T-helper 2 cell (primary cell): ENCODE results near the gene IFITM10.

ENCODE experiments used
- DNase-seq, 5 experiments: peaks; one replicate each; pipeline versions ENCODE4 v3.0.0 to v3.0.0-alpha.2; 2012 to 2022

IFITM10 gene

DNA sequence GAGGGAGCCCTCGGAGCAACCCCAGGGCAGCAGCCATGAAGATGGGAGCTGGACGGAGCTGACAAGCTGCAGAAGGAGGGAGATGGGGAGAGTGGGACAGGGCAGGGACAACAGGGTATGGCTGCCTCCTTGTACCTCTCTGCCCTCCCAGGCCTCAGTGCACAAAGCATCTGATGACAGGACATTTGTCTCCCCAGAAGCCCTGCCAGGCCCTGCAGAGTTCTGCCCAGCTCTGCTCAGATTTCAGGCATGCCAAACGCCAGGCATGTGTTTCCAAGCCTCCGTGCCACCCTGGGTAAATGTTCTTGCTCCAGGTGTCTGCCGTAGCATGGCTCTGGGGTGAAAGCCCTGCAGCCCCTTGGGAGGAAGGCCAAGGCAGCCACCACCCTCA, 1.1 kb upstream of the IFITM10 start:
- DNase-seq: no peak

DNA sequence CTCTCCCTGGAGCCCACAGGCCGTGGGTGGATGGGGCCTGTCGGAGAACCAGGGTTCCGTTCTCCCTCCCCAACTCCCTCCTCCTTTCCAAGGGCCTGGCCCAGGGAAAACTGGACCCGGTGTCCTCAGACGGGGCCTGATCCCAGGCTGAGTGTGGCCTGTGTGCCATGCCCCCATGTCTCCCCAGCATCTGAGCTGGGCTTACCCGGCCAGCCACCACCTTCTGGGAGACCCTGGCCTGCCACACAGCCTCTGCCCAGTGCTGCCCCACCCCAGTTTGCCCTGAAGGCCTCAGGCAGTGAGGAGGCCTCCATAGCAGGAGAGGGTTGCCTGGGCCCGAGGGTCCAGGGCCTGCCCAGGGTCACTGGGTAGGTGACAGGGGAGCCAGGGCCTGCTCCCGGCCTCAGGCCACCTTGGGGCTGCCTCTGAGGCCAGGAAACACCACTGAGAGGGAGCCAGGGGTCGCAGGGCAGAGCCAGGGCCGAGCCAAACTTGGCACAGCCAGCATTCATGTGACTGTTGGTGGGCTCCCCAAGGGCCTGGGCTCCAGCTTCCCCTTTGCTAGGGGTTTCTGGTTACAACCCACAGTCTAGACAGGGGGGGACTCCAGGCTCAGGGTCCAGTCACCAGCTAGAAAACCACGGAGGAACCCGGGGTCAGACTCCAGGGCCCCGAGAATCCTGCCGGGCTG, 590 bp upstream of the IFITM10 start:
- no peak for DNase-seq

DNA sequence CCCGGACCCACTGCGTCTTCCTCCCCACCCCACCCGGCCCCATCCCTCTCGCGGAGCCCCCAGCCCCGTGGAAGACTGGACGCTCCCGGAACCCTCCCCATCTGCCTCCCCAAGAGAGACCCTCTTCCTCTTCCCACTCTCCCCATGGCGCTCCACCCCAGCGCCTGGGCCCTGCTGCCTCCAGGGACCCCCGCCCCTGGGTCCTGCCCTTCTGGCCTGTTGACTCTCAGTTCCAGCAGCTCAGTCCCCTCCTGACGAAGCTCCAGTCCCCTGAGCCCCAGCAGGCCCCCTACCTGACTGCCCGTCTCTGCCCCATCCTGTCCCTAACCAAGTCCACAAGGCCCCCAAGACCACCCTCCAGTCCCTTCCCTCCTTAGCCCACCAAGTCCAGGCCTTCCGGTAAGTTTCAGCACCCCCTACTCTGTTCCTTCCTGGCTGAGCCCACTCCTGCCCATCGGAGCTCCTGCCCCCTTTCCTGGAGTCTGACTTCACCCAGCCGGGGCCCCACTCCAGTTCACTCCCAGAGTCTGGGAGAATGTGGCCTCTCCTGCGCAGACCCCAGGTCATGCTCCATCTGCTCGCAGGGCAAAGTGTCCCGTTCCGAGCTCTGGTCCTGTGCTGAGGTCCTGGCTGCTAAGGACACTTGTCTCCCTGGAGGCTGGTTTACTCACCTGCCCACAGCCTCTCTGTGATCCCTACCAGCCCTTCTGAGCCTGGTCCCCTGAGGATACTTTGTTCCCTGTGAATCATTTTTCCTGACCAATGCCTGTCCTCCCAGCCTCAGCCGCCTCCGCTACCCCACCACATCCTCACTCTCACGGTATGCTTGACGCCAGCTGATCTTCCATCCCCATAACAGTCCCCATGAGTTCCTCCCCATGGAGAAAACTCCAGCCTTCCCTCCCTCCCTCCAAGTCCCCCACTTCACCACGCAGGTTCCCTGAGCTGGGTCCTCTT, 722 bp downstream of the IFITM10 start:
- DNase-seq: no peak

DNA sequence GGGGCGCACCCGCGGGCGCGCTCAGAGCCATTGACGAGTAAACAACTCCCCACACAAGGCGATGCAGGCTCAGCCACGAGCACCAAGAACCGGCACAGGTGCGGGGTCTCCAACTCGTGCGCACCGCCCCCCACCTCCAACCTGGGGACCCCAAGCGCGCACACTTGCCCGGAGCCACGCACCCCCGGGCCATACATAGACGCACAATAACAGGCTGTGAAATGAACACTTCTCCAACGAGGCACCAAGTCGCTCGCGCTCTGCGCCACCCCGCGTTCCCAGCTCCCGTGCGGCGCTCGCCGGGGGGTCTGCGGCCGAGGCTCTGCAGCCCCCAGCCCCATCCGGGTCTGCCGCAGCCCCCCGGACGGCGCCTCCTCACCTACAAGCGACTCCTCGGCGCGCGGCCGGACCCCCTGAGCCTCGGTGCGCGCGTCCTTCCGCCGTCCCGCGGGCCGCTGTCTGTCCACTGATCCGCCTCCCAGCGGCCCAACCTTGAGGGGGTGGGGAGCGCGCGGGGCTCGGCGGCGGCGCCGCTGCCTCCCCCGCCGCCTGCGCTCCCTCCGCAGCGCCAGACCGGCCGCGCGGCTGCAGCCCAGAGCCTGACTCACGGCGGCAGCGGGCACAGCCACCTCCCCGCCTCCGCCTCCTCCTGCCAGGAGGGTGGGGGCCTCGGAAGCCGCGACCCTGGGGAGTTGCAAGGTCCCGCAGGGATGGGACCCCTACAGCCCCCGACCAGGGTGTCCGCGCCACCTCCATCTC, 1.6 kb downstream of the IFITM10 start:
- DNase-seq: no peak

DNA sequence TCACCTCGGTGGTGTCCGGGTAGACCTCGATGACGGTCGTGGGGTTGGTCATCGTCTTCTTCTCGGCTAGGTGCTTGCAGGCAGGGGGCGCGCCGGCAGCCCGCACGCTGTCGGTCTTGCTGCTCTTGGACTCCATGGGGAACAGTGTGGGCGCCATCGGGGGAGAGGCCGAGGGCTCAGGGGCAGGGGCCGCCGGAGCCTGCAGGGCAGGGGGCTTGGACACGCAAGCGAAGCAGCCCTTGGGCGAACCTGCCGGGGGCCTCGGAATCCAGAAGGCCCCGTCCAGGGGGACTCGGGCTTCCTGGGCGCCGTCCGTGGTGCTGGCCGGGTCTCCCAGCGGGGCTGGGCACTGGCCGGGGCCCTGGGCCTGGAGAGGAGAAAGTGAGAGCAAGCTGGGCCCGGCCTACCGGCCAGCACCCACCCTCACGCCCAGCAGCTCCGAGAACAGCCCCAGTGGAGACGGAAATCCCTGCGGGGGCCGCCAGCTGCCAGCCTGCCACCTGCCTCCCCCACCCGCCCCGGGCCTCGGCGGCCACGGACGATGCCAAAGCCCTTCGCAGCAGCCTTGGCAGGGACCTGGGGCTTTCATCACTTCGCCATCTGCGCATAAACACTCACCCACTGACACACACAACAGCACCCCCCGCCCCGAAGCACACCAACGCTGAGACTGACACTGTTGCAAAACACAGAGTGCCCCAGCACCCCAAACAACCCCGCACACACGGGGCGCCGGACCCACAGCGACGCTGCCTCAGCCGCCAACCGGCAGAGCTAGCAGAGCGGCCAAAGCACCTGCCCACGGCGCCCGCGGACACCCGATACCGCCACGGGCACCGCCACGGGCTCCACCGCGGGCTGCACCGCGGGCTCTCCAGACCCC, 2.4 kb downstream of the IFITM10 start:
- no peak for DNase-seq

DNA sequence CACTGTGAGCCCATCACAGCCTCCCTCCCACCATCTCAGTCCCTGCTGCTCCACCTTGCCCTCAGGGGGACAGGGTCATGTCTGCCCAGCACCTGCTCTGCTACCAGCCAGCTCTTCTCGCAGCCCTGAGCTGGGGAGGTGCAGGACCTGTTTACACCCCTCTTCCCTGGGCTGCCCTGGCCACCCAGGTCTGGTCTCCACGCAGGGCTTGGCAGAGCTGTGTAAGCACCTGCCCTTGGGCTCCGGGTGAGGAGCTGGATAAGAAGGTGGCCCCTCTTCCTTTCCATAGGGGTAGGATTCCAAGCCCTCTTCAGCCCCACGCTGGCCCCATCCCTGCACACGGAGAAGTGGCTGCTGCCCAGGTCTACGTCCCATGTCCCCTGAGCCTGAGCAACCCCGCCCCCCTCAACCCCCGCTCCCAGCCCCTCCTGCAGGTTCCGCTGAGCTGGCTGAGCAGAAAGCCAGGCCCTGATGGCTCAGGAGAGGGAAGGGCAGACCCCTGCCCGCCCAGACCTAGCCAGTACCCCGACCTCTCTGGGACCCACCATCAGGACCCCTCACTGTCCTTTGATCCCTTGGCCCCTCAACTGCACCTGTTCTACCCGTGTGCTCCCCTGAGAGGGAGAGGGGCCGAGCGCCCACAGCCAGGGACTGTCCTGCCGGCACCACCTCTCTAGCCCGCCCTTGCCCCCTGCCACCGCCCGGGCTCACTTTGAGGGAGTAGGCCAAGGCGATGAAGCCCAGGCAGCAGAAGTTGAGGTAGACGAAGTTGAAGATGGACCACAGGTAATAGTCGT, 3.2 kb downstream of the IFITM10 start:
- DNase-seq: no peak

DNA sequence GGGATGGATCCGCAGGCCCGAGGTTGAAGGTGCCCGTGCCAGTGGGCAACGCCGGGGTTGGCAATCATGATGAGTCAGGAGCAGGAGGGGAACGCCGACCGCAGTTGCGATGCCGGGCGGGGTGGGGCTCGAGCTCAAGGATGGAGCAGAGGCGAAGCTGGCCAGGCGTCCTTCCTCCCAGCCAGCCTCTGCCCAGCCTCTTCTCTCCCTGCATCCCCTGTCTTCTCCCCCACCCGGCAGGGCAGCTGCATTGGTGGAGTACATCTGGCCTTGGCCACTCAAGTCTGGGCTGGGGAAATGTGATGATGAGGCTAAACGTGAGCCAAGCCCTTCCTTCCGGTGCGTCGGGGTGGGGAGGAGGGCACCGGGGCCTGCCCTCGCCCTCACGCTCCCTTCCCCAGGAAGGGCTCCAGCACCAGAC, 3.9 kb downstream of the IFITM10 start:
- no peak for DNase-seq

DNA sequence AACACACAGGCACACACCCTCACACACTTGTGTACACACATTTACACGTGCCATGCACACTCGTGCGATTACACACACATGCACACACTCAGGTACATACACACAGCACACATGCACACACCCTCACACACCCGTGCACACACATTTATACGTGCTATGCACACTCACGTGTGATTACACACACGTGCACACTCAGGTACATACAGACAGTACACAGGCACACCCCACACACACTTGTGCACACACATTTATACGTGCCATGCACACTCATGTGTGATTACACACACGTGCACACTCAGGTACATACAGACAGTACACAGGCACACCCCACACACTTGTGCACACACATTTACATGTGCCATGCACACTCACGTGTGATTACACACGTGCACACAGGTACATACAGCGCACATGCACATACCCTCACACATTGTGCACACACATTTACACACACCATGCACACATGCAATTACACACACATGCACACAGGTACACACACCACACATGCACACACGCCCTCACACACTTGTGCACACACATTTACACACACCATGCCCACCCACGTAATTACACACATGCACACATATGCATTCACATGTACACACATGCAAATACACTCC, 4.6 kb downstream of the IFITM10 start:
- DNase-seq: no peak

DNA sequence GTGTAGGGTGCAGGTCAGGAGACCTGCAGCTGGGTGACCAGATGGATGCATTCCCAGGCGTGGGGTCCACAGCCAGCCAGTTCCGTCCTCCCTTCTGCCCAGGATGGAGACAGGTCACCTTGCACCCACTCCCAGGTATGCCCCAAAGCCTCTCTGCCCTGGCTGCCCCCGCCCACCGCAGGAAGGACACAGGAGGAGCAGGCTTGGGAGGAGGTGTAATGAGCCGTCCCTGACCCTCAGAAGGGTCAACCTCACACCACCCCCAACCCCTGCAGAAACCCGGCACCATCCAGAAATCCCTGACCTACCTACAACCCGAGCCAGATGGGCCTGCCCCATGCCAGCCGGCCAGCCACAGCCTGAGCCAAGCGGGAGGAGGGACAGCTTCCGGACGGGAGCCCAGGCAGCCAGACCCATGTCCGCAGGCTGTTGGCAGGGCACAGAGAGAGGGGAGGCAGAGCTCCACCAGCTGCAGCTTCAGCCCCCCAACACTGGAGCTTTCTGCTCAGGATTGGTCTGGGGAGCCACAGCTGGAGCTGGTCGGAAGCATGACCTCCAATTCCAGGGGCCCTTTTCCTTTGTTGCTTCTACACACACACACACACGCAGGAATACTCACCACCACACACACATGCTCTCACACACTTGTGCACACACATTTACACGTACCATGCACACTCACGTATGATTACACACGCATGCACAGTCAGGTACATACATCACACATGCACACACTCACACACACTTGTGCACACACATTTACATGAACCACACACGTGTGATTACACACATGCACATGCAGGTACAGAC, 5.3 kb downstream of the IFITM10 start:
- DNase-seq: no peak

DNA sequence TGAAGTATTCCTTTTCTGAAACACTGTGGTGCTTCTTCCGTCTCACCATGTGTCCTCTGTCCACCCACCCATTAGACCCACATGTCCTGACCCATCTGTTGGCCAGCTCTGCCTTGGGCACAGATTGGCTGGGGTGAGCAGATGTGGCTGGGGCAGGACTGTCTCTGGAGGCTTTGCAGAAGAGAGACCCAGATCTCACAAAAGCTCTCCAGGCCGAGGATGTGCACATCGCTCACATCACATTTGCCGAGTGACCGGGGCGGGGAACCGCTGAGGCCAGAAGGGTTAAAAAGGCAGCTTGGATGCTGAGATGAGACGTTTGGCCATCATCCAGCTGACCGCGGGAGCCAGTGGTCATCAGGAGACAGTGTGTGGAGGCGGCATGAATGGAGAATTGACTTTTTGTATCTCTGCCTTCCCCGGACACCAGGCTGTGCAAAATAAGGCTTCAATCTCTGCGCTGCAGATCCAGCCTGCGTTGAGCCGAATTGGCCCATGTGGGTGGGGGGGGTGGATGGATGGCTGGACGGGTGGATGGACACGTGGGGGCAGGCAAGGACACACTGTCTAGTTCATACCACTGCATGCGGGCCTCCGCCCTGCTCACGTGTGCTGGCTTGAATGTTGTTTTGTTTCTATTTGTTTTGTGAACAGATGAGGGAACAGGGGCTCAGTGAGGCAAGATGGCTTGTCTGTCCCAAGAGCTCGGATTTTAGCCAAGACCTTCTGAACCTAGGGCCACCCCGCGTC, 6.1 kb downstream of the IFITM10 start:
- DNase-seq: no peak

DNA sequence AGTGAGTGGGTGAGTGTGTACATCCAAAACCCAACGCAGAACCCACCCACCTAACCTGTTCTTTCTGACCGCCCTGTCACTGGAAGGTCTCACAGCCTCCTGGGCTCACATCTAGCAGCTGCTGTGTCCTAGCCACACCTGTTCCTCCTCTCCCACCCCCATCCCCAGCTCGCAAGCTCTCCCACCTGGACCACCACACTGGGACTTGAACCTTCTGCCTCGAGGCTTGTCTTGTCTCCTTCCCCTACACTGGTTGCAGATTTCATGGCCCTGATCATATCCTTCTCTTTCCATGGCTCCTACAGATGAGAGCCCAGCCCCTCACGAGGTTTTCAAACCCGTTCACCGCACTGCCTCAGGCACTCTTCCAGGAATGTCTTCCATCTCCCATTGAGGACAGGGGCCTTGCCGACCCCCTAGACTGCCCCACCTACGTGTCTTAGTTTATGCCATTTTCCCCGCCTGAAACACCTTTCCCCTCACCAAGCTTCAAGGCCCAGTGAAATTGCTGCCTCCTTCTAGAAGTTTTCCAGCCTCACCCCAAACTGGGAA, 6.7 kb downstream of the IFITM10 start:
- DNase-seq: no peak

DNA sequence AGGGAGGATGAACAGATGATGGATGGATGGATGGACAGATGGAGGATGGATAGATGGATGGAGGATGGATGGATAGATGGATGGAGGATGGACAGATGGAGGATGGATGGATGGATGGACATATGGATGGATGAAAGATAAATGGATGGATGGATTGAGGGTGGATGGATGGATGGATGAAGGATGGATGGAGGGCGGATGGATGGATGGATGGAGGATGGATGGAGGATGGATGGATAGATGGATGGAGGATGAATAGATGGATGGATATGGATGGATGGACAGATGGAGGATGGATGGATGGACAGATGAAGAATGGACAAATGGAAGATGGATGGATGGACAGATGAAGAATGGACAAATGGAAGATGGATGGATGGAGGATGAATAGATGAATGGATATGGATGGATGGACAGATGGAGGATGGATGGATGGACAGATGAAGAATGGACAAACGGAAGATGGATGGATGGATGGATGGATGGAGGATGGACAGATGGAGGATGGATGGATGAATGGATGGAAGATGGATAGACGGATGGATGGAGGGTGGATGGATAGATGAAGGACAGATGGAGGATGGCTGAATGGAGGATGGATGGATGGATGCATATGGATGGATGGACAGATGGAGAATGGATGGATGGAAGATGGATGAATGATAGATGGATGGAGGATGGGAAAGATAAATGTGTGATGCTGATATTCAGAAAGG, 7.4 kb downstream of the IFITM10 start:
- DNase-seq: no peak

DNA sequence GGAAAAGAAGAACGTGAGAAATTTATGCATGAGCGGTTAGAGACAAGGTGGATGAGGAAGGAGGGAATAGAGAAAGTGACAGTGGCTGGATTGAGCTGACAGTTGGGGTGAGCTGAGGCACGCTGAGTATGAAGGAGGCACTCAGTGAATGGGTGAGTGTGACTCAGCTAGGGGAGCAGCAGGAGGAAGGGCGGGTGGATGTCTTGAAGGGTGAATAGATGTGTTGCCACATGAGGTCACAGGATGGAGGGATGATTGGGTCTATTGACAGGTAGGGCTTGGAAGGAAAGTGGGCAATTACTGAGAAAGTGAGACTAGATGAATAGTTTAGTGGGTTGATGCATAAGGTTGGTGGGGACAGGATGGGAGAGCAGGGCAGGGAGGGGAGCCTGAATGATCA, 8.0 kb downstream of the IFITM10 start:
- DNase-seq: no peak

DNA sequence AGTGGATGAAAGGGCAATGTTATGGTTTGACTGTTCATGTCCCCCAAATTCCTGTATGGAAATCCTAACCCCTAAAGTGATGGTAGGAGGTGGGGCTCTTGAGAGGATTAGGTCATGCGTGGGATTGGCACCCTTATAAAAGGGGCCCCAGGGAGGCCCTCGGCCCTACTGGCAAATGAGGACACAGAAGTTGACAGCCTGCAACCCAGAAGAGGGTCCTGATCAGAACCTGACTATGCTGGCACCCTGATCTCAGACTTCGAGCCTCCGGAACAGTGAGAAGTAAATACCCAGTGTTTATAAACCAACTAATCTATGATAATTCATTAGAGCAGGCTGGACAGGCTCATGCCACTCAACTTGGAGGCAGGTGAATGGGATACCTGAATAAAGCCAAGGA, 8.7 kb downstream of the IFITM10 start:
- no peak for DNase-seq

DNA sequence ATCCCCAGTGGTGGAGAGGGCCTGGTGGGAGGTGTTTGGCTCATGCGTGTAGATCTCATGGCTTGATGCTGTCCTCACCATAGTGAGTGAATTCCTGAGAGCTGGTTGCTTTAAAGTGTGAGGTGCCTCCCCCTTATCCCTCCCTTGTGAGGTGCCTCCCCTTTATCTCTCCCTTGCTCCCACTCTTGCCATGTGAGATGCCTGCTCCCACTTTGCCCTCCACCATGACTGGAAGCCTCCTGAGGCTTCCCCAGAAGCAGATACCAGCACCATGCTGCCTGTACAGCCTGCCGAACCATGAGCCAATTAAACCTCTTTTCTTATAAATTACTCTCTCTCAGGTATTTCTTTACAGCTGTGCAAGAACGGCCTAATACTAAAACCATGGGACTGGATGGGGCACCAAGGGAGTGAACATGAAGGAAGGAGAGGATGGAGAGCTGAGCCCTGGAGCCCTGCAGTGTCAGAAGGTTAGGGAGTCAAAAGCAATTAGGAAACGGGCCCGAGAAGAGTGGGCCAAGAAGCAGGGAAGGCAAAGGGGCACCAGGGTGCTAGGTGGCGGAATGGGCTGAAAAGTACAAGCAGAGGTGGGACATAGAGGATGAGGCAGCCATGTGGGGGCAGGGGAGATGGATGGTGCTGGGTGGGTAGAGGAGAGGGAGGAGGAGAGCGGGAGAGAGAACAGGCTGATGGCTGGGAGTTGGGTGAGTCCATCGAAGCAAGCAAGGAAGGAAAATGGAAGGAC, 9.4 kb downstream of the IFITM10 start:
- DNase-seq: no peak

DNA sequence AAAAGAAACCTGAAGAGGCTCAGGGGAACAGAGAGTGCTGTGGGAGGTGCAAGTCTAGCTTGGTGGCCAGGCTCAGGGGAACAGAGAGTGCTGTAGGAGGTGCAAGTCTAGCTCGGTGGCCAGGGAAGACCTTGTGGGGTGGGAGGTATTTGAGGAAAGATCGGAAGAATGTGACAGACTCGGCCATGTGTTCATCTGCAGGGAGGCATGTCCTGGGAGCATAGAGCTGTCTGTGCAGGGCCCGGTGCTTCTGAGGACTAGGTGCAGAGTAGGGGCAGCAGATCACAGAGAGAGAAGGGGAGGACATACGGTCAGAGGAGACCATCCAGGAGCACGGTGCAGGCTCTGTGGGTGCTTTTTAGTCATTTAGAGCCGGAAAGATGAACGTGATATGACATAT, 10.8 kb downstream of the IFITM10 start:
- DNase-seq: no peak

DNA sequence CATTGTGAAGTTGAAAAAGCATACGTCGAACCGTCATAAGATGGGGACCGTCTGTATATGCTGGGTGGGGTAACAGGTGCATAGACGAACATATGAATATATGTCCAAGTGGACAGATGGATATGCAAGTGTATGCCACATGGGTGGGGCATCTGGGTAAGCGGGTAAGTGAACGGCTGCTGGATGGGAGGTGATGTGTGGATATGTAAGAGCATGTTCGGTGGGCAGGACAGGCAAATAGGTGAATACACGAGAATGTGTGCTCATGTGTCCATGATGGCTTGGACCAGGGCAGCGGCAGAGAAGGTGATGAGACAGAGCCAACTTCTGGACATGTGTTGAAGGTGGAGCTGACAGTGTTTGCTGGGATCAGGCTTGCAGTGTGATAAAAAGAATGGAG, 12.0 kb downstream of the IFITM10 start:
- no peak for DNase-seq
